Measurements from ENCODE around the gene METTL18. TPM values are rescaled to one million over a fixed set of nuclear protein-coding genes. Genes with fewer than 3 reads are reported as not detected.

METTL18 gene
- total and polyA plus RNA-seq, 2 of the 13 experiments (the other 11 are each of a cell fraction or from before 2014, with no cell fraction given): 2.7 to 6.7 TPM

- Histone ChIP-seq H2AFZ (ENCODE audit: low read length) (no peak overlapping the region), H3K4me3 (replicated peaks in 1 of 3; ENCODE audit: insufficient read depth in 1 of 3, low read depth in 2 of 3, low read length in 3 of 3) (no peak overlapping the region), H3K27me3 (ENCODE audit: control insufficient read depth in 1 of 2, insufficient read depth in 2 of 2, low read length in 2 of 2) (no peaks in the 10 kb centered on the region), H3K79me2 (ENCODE audit: insufficient read depth, low read length) (no peaks in the 10 kb centered on the region), H3K4me2 (ENCODE audit: low read depth, low read length) (no peak overlapping the region), H3K9ac (ENCODE audit: insufficient read depth, low read depth, low read length) (no peak overlapping the region), H3K4me1 (ENCODE audit: insufficient read depth, low read length) (no peaks in the 10 kb centered on the region), H3K36me3 (replicated peaks in 1 of 2; ENCODE audit: control insufficient read depth in 1 of 2, insufficient read depth in 2 of 2, low read length in 2 of 2) (peaks cover 2 to 39% of the 10 kb centered on the region in 2 experiments), H3K9me3 (ENCODE audit: low read length) (no peaks in the 10 kb centered on the region), H3K27ac (ENCODE audit: extremely low read length, insufficient read depth, low read length) (no peak overlapping the region), H4K20me1 (ENCODE audit: insufficient read depth, low read length) (no peaks in the 10 kb centered on the region)
- 83% methylated on average over 4 of the region's 4 CpGs for WGBS (ENCODE audit: low lambda C conversion rate)
- no peak for DNase-seq (ENCODE audit: low spot score)
- in situ Hi-C loops (cut with HindIII; ENCODE audit: extremely low pct_ligation_motif_present, low pct_unique_long_range_greater_than_20kb) (no loop called here), intact Hi-C loops (cut with micrococcal nuclease; ENCODE audit: unreplicated experiment) (no loop called here)
- ChIA-PET CTCF (ENCODE audit: low intra/inter-chr PET ratio, low total read pairs) (no interaction called here), POLR2A (no interaction called here)
- TF ChIP-seq TP53 (CRISPR knock-in tag; conservative IDR thresholded peaks at IDR 0.05) (no peak), STAG1 (CRISPR knock-in tag; IDR thresholded peaks at IDR 0.05) (no peak), ZBTB25 (CRISPR knock-in tag; IDR thresholded peaks at IDR 0.05) (no peak), IRX3 (CRISPR knock-in tag; IDR thresholded peaks at IDR 0.05; ENCODE audit: borderline replicate concordance, low read depth) (no peak), ZNF703 (CRISPR knock-in tag; IDR thresholded peaks at IDR 0.05; ENCODE audit: borderline replicate concordance) (no peak), ZNF160 (CRISPR knock-in tag; IDR thresholded peaks at IDR 0.05) (no peak), SIN3B (IDR thresholded peaks at IDR 0.05; ENCODE audit: low read length) (no peak), BATF2 (CRISPR knock-in tag; IDR thresholded peaks at IDR 0.05) (no peak), ATF1 (CRISPR knock-in tag; IDR thresholded peaks at IDR 0.05) (no peak), HINFP (CRISPR knock-in tag; IDR thresholded peaks at IDR 0.05; ENCODE audit: low read depth) (no peak)
- FAIRE-seq: no peak
- no TSS peak for BruUV-seq (replicated peaks)
- no peak for ATAC-seq
These were observed 38.6 kb upstream of the METTL18 start for GRCh38 chr1:169833179-169833901.
